Measurements from ENCODE around the gene NAV2. TPM values are rescaled to one million over a fixed set of nuclear protein-coding genes. Genes with fewer than 3 reads are reported as not detected.

NAV2 gene
- total and polyA plus RNA-seq, 2 experiments from 2014 or later = 26.0 to 45.0 TPM

GRCh38 chr11:19984048-19984742 lies 271.6 kb downstream of the NAV2 start:
- H3K27me3 Mint-ChIP-seq (ENCODE audit: insufficient read depth, low read depth, poor library complexity) = peaks cover 11% of the 10 kb centered on the region
- Histone ChIP-seq H3K4me2 (no peak overlapping the region), H3K9me2 (ENCODE audit: insufficient read depth) (no peaks in the 10 kb centered on the region), H3K36me3 (ENCODE audit: insufficient read depth) (no peaks in the 10 kb centered on the region; the same call in 1 of the 2 replicates), H4K20me1 (replicated peaks; ENCODE audit: insufficient read depth) (0 out of 2 replicates have a peak, but pooled peaks cover 2% of the 10 kb centered on the region), H3K27me3 (ENCODE audit: insufficient read depth) (no peaks in the 10 kb centered on the region), H3K4me3 (no peak overlapping the region), H3K27ac (ENCODE audit: low read depth) (no peak overlapping the region), H2AFZ (no peak overlapping the region), H3K4me1 (ENCODE audit: insufficient read depth) (peaks cover 11% of the 10 kb centered on the region; the same call in 1 of the 2 replicates), H3K79me2 (replicated peaks; ENCODE audit: insufficient read depth) (no peaks in the 10 kb centered on the region; the same call in 1 of the 2 replicates), H3F3A (replicated peaks; ENCODE audit: low read depth) (no peaks in the 10 kb centered on the region)
- H3K4me1 Mint-ChIP-seq = peaks cover 34% of the 10 kb centered on the region
- ATAC-seq = no peak
- no peak for DNase-seq (ENCODE audit: low spot score)
- peaks cover 13% of the 10 kb centered on the region; the same call in 1 of the 3 replicates for H3K36me3 Mint-ChIP-seq (ENCODE audit: low read depth)
- no peak overlapping the region for H3K27ac Mint-ChIP-seq
- H3K4me3 Mint-ChIP-seq = no peak overlapping the region
- TF ChIP-seq ZNF114 (CRISPR knock-in tag; IDR thresholded peaks at IDR 0.05) (no peak), CTCF (conservative IDR thresholded peaks at IDR 0.05; ENCODE audit: low read depth in 2 of 2) (no peak), NANOG (IDR thresholded peaks at IDR 0.05; ENCODE audit: borderline replicate concordance) (no peak), EZH2phosphoT487 (IDR thresholded peaks at IDR 0.05; ENCODE audit: unreplicated experiment) (no peak)
- no peaks in the 10 kb centered on the region for H3K9me3 Mint-ChIP-seq

DNA sequence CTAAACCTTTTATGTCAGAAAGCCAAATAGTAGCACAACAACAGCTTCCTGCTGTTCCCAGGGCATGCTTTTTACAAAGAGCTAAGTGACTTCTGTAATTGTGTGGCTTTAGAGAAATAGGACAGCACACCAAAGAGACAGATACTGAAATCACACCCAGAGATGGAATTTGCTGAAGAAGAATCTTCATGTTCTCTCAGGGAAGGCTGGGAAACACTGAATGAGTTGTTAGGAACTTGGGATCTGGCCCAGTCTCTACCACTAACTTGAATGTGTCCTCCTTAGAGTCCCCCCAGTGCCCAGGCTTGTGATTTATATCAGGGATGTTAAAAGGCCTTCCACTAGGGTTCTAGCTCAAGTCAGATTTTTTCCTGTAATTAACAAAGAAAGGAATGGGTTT lies 272.5 kb downstream of the NAV2 start:
- Histone ChIP-seq H3K79me2 (replicated peaks; ENCODE audit: insufficient read depth) (no peaks in the 10 kb centered on the region; the same call in 1 of the 2 replicates), H3K4me2 (no peak overlapping the region), H4K20me1 (replicated peaks; ENCODE audit: insufficient read depth) (0 out of 2 replicates have a peak, but pooled peaks cover 2% of the 10 kb centered on the region), H3F3A (replicated peaks; ENCODE audit: low read depth) (no peaks in the 10 kb centered on the region), H3K9me2 (ENCODE audit: insufficient read depth) (no peaks in the 10 kb centered on the region), H3K4me1 (ENCODE audit: insufficient read depth) (peaks cover 11% of the 10 kb centered on the region; the same call in 1 of the 2 replicates), H3K27ac (ENCODE audit: low read depth) (no peak overlapping the region), H3K4me3 (no peak overlapping the region), H3K27me3 (ENCODE audit: insufficient read depth) (no peaks in the 10 kb centered on the region), H3K36me3 (ENCODE audit: insufficient read depth) (no peaks in the 10 kb centered on the region; the same call in 1 of the 2 replicates), H2AFZ (no peak overlapping the region)
- Mint-ChIP-seq H3K4me1 (peaks cover 34% of the 10 kb centered on the region), H3K27me3 (ENCODE audit: insufficient read depth, low read depth, poor library complexity) (peaks cover 11% of the 10 kb centered on the region), H3K27ac (no peak overlapping the region), H3K36me3 (ENCODE audit: low read depth) (peaks cover 17% of the 10 kb centered on the region; the same call in 2 of the 3 replicates), H3K9me3 (no peaks in the 10 kb centered on the region), H3K4me3 (no peak overlapping the region)
- no peak for DNase-seq (ENCODE audit: low spot score)
- TF ChIP-seq STAT1 (IDR thresholded peaks at IDR 0.05; ENCODE audit: unreplicated experiment) (no peak), JUNB (IDR thresholded peaks at IDR 0.05; ENCODE audit: unreplicated experiment) (no peak), ZNF114 (CRISPR knock-in tag; IDR thresholded peaks at IDR 0.05) (no peak), POLR2AphosphoS5 (IDR thresholded peaks at IDR 0.05; ENCODE audit: low read depth) (no peak), CTCF (conservative IDR thresholded peaks at IDR 0.05; ENCODE audit: low read depth in 2 of 2) (no peak), NANOG (IDR thresholded peaks at IDR 0.05; ENCODE audit: borderline replicate concordance) (no peak), EZH2phosphoT487 (IDR thresholded peaks at IDR 0.05; ENCODE audit: unreplicated experiment) (no peak), EZH2 (IDR thresholded peaks at IDR 0.05; ENCODE audit: low read depth, unreplicated experiment) (no peak)
- no peak for ATAC-seq

Data from GM23338 (cell line).